Kidney (tissue), 14 donors: Measurements from ENCODE around the gene CCDC39. TPM values are rescaled to one million over a fixed set of nuclear protein-coding genes. Genes with fewer than 3 reads are reported as not detected.

Experiments
- DNase-seq, 5 donors: peaks; one replicate each; pipeline ENCODE4 v3.0.0-alpha.2; 2013 to 2020
- FAIRE-seq: peaks from 2 replicates; lab custom pipeline; 2012; peaks lifted over from hg19 to GRCh38; lab: Jason Lieb, UNC
- H3K27ac ChIP-seq, 2 donors: one replicate each; pipeline ENCODE4 v1.7.0; 2013; ENCODE audit warnings: low read depth in 2 of 2, low read length in 2 of 2, inconsistent platforms in 1 of 2
- H3K27me3 ChIP-seq: one replicate; pipeline ENCODE4 v1.7.1; 2013; ENCODE audit warnings: low read length, inconsistent platforms; ENCODE audit not compliant: control insufficient read depth, insufficient read depth
- H3K36me3 ChIP-seq, 3 donors: one replicate each; pipeline versions ENCODE4 v1.7.0 to v1.7.1; 2013; ENCODE audit warnings: low read length in 3 of 3, control low read depth in 1 of 3, inconsistent platforms in 1 of 3; ENCODE audit not compliant: insufficient read depth in 3 of 3, control insufficient read depth in 2 of 3
- H3K4me1 ChIP-seq, 3 donors: one replicate each; pipeline versions ENCODE4 v1.7.0 to v1.7.1; 2013; ENCODE audit warnings: low read length in 3 of 3, inconsistent platforms in 1 of 3, low read depth in 1 of 3; ENCODE audit not compliant: control insufficient read depth in 2 of 3, insufficient read depth in 2 of 3
- H3K4me3 ChIP-seq, 3 donors: one replicate each; pipeline versions ENCODE4 v1.7.0 to v1.8.1; 2013; ENCODE audit warnings: low read length in 3 of 3, control low read depth in 1 of 3, inconsistent platforms in 1 of 3
- H3K9ac ChIP-seq, 3 donors: one replicate each; pipeline versions ENCODE4 v1.7.0 to v1.7.1; 2013; ENCODE audit warnings: low read length in 3 of 3, control low read depth in 1 of 3, inconsistent platforms in 1 of 3
- H3K9me3 ChIP-seq, 3 donors: one replicate each; pipeline versions ENCODE4 v1.7.0 to v1.7.1; 2013; ENCODE audit warnings: low read length in 3 of 3, control low read depth in 1 of 3, inconsistent platforms in 1 of 3; ENCODE audit not compliant: control insufficient read depth in 2 of 3, insufficient read depth in 1 of 3
- intact Hi-C: fragments of 100-400 bp; cut with DNase I; formaldehyde crosslinking; loops from one replicate; pipeline ENCODE4 v1.11.1; 2022
- polyA plus RNA-seq: library from polyadenylated mRNA; stranded (reverse); fragments of 350-450 nt; fragmentation: Illumina TruSeq; extraction: RNeasy Lipid Tissue Mini Kit (QIAGEN cat#74804); gene quantifications from one replicate; pipeline ENCODE4 v1.2.3, GENCODE V29; 2014; ENCODE audit warnings: low read depth, low replicate concordance; ENCODE audit not compliant: insufficient read depth
- total RNA-seq: library from RNA; stranded (reverse); fragmentation: NEBNext Ultra II Directional; extraction: Animal tissue kit (Norgen Biotek cat#: 25700); gene quantifications from one replicate; pipeline ENCODE4 v1.2.1, GENCODE V29; 2021
- TF ChIP-seq, protein P1 (sequence below): IDR thresholded peaks from 3 replicates; pipeline ENCODE4 v1.5.1; 2012; ENCODE audit warnings: mild to moderate bottlenecking, moderate library complexity, borderline replicate concordance; ENCODE audit not compliant: insufficient read depth; ENCODE audit errors: extremely low read depth
- donor health status: control.
- donor health status: control.
- donor health status: control.
- donor health status: control.
- donor health status: control.
- donor health status: DM: yes; HTN: yes; CAD: no.
- donor health status: Normal renal cell carcinoma (clear cell type).

CCDC39 gene
- total and polyA plus RNA-seq, 2 donors from 2014 or later: 0.60 TPM; not detected in 1

DNA sequence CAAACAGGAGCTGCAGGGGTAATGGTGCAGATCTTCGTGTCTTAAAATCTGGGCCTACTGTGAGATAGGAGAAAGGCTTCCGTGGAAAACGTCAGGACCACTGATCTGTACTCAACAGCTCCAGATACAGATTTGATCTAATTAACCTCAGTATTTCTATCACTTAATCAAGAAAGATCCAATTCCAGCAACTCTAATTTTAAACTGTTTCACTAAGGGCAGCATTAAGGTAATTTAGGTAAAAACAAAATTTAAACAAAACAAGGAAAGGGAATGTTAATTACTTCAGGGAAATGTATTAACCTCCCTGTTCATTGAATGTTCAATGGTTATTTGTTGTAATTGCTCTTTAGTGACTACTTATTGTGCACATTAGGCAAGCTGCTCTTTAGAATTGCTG, 103.7 kb downstream of the CCDC39 start:
- DNase-seq: no peak
- H3K9me3 ChIP-seq: no peaks in the 10 kb centered on the region
- no peaks in the 10 kb centered on the region for H3K27me3 ChIP-seq
- no peak overlapping the region for H3K4me3 ChIP-seq
- TF ChIP-seq, protein P1, sequence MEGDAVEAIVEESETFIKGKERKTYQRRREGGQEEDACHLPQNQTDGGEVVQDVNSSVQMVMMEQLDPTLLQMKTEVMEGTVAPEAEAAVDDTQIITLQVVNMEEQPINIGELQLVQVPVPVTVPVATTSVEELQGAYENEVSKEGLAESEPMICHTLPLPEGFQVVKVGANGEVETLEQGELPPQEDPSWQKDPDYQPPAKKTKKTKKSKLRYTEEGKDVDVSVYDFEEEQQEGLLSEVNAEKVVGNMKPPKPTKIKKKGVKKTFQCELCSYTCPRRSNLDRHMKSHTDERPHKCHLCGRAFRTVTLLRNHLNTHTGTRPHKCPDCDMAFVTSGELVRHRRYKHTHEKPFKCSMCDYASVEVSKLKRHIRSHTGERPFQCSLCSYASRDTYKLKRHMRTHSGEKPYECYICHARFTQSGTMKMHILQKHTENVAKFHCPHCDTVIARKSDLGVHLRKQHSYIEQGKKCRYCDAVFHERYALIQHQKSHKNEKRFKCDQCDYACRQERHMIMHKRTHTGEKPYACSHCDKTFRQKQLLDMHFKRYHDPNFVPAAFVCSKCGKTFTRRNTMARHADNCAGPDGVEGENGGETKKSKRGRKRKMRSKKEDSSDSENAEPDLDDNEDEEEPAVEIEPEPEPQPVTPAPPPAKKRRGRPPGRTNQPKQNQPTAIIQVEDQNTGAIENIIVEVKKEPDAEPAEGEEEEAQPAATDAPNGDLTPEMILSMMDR: no peak
- no peak overlapping the region for H3K9ac ChIP-seq
- intact Hi-C loops: no loop called here
- FAIRE-seq: no peak
- H3K4me1 ChIP-seq: no peaks in the 10 kb centered on the region
- no peaks in the 10 kb centered on the region for H3K36me3 ChIP-seq
- H3K27ac ChIP-seq: no peak overlapping the region

DNA sequence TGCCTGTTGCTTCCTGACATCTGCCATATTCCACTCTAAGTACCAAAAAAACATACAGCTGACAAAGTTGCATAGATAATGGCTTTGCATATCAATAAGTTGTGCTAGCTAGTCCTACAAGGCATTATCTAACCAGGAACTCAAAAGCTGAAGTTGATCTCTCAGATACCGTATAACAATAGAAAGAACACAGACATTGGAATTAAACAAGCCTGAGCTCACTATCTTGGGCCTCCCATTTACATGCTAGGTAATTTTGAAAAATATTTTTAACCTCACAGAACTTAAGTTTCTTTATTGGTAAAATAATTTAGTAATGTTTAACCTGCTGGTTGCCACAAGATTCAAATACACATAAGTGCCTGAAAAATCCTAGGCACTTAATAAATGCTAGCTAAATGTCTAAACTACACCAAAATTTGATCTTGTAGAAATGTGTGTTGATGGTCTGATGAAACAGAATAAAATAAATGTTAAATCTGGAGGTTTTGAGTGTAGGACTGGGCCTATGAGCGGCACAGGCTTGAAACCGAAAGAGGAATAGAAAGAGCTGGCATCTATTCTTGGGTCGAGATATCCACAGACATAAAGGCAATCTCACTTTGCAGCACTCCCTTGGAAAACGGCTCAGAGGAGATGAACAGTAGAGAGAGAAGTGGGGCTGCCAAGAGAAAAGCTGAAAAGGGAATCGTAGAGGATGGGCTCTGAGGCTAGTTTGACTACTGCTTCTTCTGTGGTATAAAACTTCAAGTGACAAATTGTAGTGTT, 107.3 kb downstream of the CCDC39 start:
- Histone ChIP-seq H3K27me3 (no peaks in the 10 kb centered on the region), H3K36me3 (no peaks in the 10 kb centered on the region), H3K27ac (no peak overlapping the region), H3K4me3 (no peak overlapping the region), H3K9me3 (no peaks in the 10 kb centered on the region), H3K9ac (no peak overlapping the region), H3K4me1 (no peaks in the 10 kb centered on the region)
- FAIRE-seq: no peak
- DNase-seq: no peak
- TF ChIP-seq, protein P1: no peak
- intact Hi-C loops: no loop called here

DNA sequence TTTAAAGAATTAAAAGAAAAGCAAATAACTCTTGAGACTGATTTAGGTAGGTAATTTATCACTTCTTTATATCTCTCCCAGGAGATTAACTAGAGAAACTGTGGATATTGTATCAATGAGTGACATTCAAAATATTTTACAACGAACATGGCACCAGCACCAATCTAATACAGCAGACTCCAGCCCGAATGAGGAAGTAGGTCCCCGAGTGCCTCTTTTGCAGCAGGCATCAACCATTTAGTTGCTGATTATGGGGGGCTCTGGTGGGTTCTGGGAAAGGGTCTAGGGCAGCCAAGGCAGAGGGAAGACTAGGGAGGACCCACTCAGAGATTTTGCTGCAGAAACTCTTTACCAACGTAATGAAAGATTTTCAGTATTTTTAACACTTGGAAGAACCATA, 109.1 kb downstream of the CCDC39 start:
- H3K36me3 ChIP-seq: no peaks in the 10 kb centered on the region
- FAIRE-seq (no peak), DNase-seq (no peak)
- no peaks in the 10 kb centered on the region for H3K27me3 ChIP-seq
- no peaks in the 10 kb centered on the region for H3K9me3 ChIP-seq
- H3K4me1 ChIP-seq: no peaks in the 10 kb centered on the region
- intact Hi-C loops: no loop called here
- TF ChIP-seq, protein P1: no peak
- H3K27ac ChIP-seq: no peak overlapping the region
- no peak overlapping the region for H3K9ac ChIP-seq
- no peak overlapping the region for H3K4me3 ChIP-seq

DNA sequence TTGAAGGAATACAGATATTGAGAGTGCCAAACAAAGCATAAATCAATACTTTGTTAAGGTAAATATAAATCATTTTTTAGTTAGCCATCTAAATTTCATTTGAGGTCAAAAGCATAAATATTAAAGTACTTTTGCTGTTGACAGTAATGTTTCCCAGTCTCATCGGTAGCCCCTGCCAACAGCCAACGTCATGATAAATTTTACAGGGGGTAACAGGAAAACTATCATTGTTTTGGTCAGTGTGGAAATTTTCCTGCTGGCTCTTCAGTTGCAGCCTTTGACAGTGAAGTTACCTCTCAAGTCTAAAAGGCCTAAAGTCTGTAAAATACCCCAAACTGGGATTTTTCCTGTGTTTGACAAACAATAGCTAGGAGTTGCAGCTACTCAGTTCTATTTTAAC, 114.6 kb downstream of the CCDC39 start:
- H3K4me3 ChIP-seq: no peak overlapping the region
- DNase-seq (no peak), FAIRE-seq (no peak)
- H3K4me1 ChIP-seq: no peaks in the 10 kb centered on the region
- H3K27me3 ChIP-seq: no peaks in the 10 kb centered on the region
- no peaks in the 10 kb centered on the region for H3K36me3 ChIP-seq
- TF ChIP-seq, protein P1: no peak
- no peak overlapping the region for H3K27ac ChIP-seq
- H3K9me3 ChIP-seq: no peaks in the 10 kb centered on the region
- intact Hi-C loops: no loop called here
- H3K9ac ChIP-seq: no peak overlapping the region
